Stimulated activated CD4-positive, alpha-beta T cell treated with anti-CD3 and anti-CD28 coated beads, TNF-alpha, amount 100 ng/mL, for 48 hours (primary cell): ENCODE data around the gene SORCS2.

Experiments used
- DNase-seq, 3 donors: peaks; one replicate each; pipeline ENCODE4 v3.0.0-alpha.2; 2020; ENCODE audit warnings: low read depth in 3 of 3

Gene SORCS2

DNA sequence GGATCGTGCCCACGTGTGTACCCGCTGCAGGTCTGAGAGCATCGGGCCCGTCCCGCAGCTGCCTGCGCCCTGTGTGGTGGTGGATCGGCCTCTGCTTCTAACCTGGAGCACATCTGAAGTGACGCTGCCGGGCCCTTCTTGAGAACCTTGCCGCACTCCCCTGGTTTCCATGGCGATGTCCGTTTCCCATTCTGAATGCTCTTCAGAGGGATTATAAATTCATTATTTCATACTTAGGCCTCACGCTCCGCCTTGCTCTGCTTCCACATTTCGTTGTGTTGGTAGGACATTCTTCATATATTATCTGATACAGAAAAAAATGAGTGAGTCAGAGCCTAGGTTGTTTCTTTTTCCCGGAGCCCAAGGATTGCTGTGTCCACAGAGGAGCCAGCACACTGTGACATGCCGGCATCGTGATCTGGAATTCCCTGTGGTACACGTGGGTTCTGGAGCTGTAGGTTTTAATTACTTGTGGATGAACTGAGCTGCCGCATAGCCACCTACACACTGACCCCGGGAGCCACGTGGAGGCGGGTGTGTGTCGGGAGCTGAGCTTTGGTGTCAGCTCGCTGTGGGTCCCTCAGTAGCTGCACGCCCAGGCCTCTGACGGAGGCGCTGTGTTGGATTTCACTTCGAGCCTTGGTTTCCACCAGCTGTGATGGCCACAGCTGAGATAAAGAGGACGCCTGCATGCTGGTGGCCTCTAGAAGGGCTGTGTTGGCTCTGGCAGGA lies 179.0 kb downstream of the SORCS2 start:
- DNase-seq: no peak

GRCh38 chr4:7372673-7373072 lies 180.3 kb downstream of the SORCS2 start:
- no peak for DNase-seq

- no peak for DNase-seq
Measured at GRCh38 chr4:7374571-7374970, 182.2 kb downstream of the SORCS2 start.

GRCh38 chr4:7375427-7375826 lies 183.1 kb downstream of the SORCS2 start:
- no peak for DNase-seq

DNA sequence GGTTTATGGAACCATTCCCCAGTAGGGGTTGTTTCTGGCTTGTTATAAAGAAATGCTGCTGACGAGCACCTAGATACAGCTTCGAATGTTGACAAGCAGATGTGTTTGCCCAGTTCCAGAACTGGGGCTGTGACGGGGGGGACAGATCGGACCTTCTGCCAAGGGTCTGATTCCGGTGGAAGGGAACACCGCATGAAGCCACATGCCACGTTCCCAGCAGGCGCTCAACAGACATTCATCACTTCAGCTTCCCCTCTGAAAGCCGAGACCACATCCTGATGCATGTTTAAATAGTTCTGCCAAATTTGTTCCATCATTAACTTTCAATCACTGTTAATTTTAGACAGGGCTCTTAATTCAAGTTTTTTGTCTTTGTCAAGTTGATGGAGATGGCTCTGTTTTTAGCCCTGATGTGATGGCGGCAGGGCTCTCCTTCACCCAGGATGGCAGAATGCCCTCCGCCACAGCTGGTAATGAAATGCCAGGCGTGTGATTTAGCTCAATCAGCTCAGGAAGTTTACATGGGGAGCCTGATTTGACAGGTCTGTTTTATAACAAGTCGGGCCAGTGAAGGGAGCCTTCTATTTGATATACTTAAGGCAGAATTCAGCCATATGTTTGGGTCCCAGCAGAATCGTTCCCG lies 185.0 kb downstream of the SORCS2 start:
- DNase-seq: no peak

- no peak for DNase-seq
Measured at GRCh38 chr4:7379186-7379585, 186.8 kb downstream of the SORCS2 start.

- no peak for DNase-seq
Measured at GRCh38 chr4:7379719-7380118, 187.4 kb downstream of the SORCS2 start.

DNA sequence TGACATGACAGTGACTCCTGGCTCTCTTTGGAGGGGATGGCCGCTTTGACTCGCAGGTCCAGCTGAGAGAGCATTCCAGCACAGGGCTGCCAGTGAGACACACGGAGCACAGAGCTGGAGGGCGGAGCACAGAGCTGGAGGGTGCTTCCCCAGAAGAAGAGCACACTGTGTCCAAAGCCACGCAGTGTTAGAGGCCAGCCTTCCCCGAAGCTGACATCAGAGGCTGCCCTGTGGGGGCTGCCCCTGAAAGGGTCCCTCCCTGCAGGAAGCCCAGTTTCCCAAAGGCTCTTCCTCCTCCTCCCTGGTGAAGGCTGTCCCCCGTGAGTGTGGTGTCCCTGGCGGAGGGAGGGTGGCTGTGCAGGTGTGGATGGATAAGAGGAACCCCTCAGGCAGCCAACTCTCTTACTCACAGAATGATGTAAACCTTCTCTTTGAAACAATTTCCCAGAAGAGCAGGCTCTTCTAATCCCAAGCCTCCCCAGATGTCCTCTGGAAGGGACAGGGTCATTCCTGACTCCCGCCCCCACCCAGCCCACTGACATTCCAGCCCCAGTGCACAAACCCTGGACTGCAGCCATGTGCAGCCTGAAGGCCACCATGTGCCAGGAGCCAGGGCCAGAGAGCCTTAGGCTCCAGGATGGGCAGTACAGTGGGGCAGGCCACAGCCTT lies 189.0 kb downstream of the SORCS2 start:
- DNase-seq: no peak

- DNase-seq: no peak
Measured at GRCh38 chr4:7381890-7382633, 189.7 kb downstream of the SORCS2 start.

- DNase-seq: no peak
Measured at GRCh38 chr4:7382634-7383014, 190.3 kb downstream of the SORCS2 start.

- DNase-seq: no peak
Measured at GRCh38 chr4:7383266-7383665, 190.9 kb downstream of the SORCS2 start.

- DNase-seq: no peak
Measured at GRCh38 chr4:7384003-7384928, 191.9 kb downstream of the SORCS2 start.

GRCh38 chr4:7384929-7385890 lies 192.9 kb downstream of the SORCS2 start:
- no peak for DNase-seq

DNA sequence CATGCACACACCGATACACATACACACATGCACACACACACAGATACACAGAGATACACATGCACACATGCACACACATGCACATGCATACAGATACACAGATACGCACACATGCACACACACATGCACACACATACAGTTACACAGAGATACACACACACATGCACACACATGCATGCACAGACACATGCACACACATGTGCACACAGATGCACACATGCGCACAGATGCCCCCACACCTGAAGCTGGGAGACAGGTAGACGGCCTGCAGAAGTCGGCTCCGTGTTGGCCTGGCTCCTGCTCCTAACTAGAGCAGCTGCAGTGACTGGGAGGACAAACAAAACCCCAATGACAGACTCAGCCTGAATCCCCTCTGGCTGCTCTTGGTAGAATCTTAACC lies 195.6 kb downstream of the SORCS2 start:
- no peak for DNase-seq

- no peak for DNase-seq
Measured at GRCh38 chr4:7388627-7389026, 196.3 kb downstream of the SORCS2 start.

GRCh38 chr4:7389101-7389701 lies 196.9 kb downstream of the SORCS2 start:
- DNase-seq: no peak

GRCh38 chr4:7389719-7390118 lies 197.4 kb downstream of the SORCS2 start:
- no peak for DNase-seq

DNA sequence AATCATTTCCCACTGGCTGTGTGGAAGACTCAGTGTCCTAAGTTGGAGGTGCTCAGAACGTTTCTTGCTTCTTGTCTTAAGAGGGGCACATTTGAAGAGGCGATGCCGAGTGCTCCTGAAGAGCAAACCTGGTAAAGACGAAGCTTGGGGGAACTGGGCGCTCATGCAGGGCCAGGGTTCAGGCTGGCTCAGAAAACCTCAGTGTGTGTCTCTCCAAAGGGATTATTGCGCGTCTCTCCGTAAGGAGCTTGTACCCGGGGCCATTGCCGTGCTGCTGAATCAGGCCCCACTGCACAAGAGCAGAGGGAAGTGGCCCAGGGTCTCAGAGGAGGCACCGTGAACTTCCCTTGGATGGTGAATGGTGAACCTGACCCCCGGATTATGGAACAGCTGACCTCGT lies 198.0 kb downstream of the SORCS2 start:
- DNase-seq: no peak

- DNase-seq: no peak
Measured at GRCh38 chr4:7390906-7391636, 198.7 kb downstream of the SORCS2 start.
